Lower lobe of right lung (tissue), 2 donors: ENCODE data around the gene ZMYND11. TPM values are rescaled to one million over a fixed set of nuclear protein-coding genes. Genes with fewer than 3 reads are reported as not detected.

Source experiments
- ATAC-seq, 2 donors: fragments of 200-7000 bp; cut with Tn5 transposase; one replicate each; pipeline ENCODE4 v1.9.1; 2020 to 2022; ENCODE audit warnings: mild to moderate bottlenecking in 2 of 2, moderate library complexity in 2 of 2
- DNase-seq: peaks from one replicate; pipeline ENCODE4 v3.0.0-alpha.2; 2020
- H3K27ac ChIP-seq: fragments of 200-600 bp; one replicate; pipeline ENCODE4 v1.8.0; 2022
- H3K27me3 ChIP-seq: fragments of 200-600 bp; one replicate; pipeline ENCODE4 v1.8.0; 2022; ENCODE audit warnings: low read depth
- H3K36me3 ChIP-seq: fragments of 200-600 bp; one replicate; pipeline ENCODE4 v1.8.0; 2022; ENCODE audit warnings: mild to moderate bottlenecking
- H3K4me1 ChIP-seq: fragments of 200-600 bp; one replicate; pipeline ENCODE4 v1.8.0; 2022
- H3K4me3 ChIP-seq: fragments of 200-600 bp; one replicate; pipeline ENCODE4 v1.8.0; 2022; ENCODE audit warnings: mild to moderate bottlenecking
- H3K9me3 ChIP-seq: fragments of 200-600 bp; one replicate; pipeline ENCODE4 v1.8.0; 2022
- CTCF ChIP-seq: fragments of 200-600 bp; IDR thresholded peaks from one replicate; pipeline ENCODE4 v1.8.0; 2022; ENCODE audit warnings: antibody characterized with exemption, mild to moderate bottlenecking
- intact Hi-C: fragments of 100-400 bp; cut with DNase I; formaldehyde crosslinking; loops from one replicate; pipeline ENCODE4 v1.11.0; 2022
- total RNA-seq: library from RNA; stranded (reverse); fragmentation: NEBNext Ultra II Directional; extraction: Animal tissue kit (Norgen Biotek cat#: 25700); gene quantifications from one replicate; pipeline ENCODE4 v1.2.1, GENCODE V29; 2021
- donor health status: DM: no; HTN: yes; CAD: no; lungs with severe emphysema.

Gene ZMYND11
- total RNA-seq, 1 donor from 2014 or later, result 68.9 TPM

- DNase-seq (no peak), ATAC-seq (no peak)
- TF ChIP-seq CTCF, result no peak
- Histone ChIP-seq H3K4me3 (no peak overlapping the region), H3K27ac (no peak overlapping the region), H3K36me3 (no peaks in the 10 kb centered on the region), H3K9me3 (no peaks in the 10 kb centered on the region), H3K27me3 (no peaks in the 10 kb centered on the region), H3K4me1 (peaks cover 47% of the 10 kb centered on the region)
- intact Hi-C loops, result no loop called here
Observed at GRCh38 chr10:137606-138005, 2.4 kb downstream of the ZMYND11 start.

GRCh38 chr10:142371-142770 is 7.1 kb downstream of the ZMYND11 start:
- no peak for ATAC-seq
- peaks cover 25% of the 10 kb centered on the region for H3K4me1 ChIP-seq
- no peaks in the 10 kb centered on the region for H3K9me3 ChIP-seq
- intact Hi-C loops, result no loop called here
- DNase-seq, result no peak
- no peak for TF ChIP-seq CTCF
- H3K36me3 ChIP-seq, result no peaks in the 10 kb centered on the region
- H3K27me3 ChIP-seq, result no peaks in the 10 kb centered on the region
- no peak overlapping the region for H3K27ac ChIP-seq
- no peak overlapping the region for H3K4me3 ChIP-seq

- DNase-seq, result no peak
- H3K4me3 ChIP-seq, result no peak overlapping the region
Observed at GRCh38 chr10:152915-153314, 17.7 kb downstream of the ZMYND11 start.

GRCh38 chr10:154348-154747 is 19.1 kb downstream of the ZMYND11 start:
- TF ChIP-seq CTCF, result no peak
- no peak for DNase-seq
- no peak for ATAC-seq
- no peak overlapping the region for H3K27ac ChIP-seq
- H3K36me3 ChIP-seq, result no peaks in the 10 kb centered on the region
- no peaks in the 10 kb centered on the region for H3K4me1 ChIP-seq
- intact Hi-C loops, result no loop called here
- no peak overlapping the region for H3K4me3 ChIP-seq
- no peaks in the 10 kb centered on the region for H3K27me3 ChIP-seq
- H3K9me3 ChIP-seq, result no peaks in the 10 kb centered on the region

More at GRCh38 chr10:152915-153314, 17.7 kb downstream of the ZMYND11 start:
- Histone ChIP-seq H3K27ac (no peak overlapping the region), H3K36me3 (no peaks in the 10 kb centered on the region), H3K27me3 (no peaks in the 10 kb centered on the region), H3K9me3 (no peaks in the 10 kb centered on the region), H3K4me1 (no peaks in the 10 kb centered on the region)
- intact Hi-C loops, result no loop called here
- no peak for TF ChIP-seq CTCF
- peak; percentile 38 to 77 for ATAC-seq

GRCh38 chr10:167383-167782 is 32.1 kb downstream of the ZMYND11 start:
- Histone ChIP-seq H3K36me3 (no peaks in the 10 kb centered on the region), H3K9me3 (peaks cover 3% of the 10 kb centered on the region), H3K27ac (no peak overlapping the region), H3K27me3 (no peaks in the 10 kb centered on the region), H3K4me1 (peaks cover 10% of the 10 kb centered on the region), H3K4me3 (no peak overlapping the region)
- TF ChIP-seq CTCF, result no peak
- no peak for DNase-seq
- no peak for ATAC-seq
- intact Hi-C loops, result no loop called here

- no peaks in the 10 kb centered on the region for H3K36me3 ChIP-seq
- DNase-seq, result no peak
- H3K9me3 ChIP-seq, result no peaks in the 10 kb centered on the region
- no peak for ATAC-seq
- intact Hi-C loops, result no loop called here
- H3K4me3 ChIP-seq, result no peak overlapping the region
- H3K27ac ChIP-seq, result no peak overlapping the region
- TF ChIP-seq CTCF, result no peak
- H3K4me1 ChIP-seq, result peaks cover 3% of the 10 kb centered on the region
- no peaks in the 10 kb centered on the region for H3K27me3 ChIP-seq
Observed at GRCh38 chr10:173741-174140, 38.5 kb downstream of the ZMYND11 start.
